Keratinocyte (primary cell): ENCODE results near the gene SPDYE17.
"Not testable (repeated sequence)": the region's sequence is repeated elsewhere in the genome, so short reads cannot be mapped to it uniquely, and the experiment has no call there.

Source experiments
- CTCF ChIP-seq, 3 experiments: IDR thresholded peaks in 1 of 3; conservative IDR thresholded peaks in 1 of 3; optimal IDR thresholded peaks in 1 of 3; 2 replicates in 2 of 3; 3 replicates in 1 of 3; pipeline versions ENCODE3 to v1.5.1; 2011; ENCODE audit warnings: low read length in 3 of 3, mild to moderate bottlenecking in 3 of 3, moderate library complexity in 2 of 3, control low read depth in 1 of 3, inconsistent platforms in 1 of 3; ENCODE audit not compliant: insufficient read depth in 2 of 3; ENCODE audit errors: extremely low read depth in 1 of 3
- EZH2 ChIP-seq: IDR thresholded peaks from one replicate; pipeline ENCODE4 v1.6.1; 2012; ENCODE audit warnings: inconsistent platforms, mild to moderate bottlenecking, low read length, moderate library complexity

GRCh38 chr7:77077060-77077459, 44.9 kb upstream of the SPDYE17 start:
- TF ChIP-seq EZH2; CTCF (optimal IDR thresholded peaks at IDR 0.05 in 1 of 3, IDR thresholded peaks at IDR 0.05 in 1 of 3, conservative IDR thresholded peaks at IDR 0.05 in 1 of 3; ENCODE audit: extremely low read depth in 1 of 3, insufficient read depth in 2 of 3, low read length in 3 of 3): not testable (repeated sequence)
